Erythroblast (primary cell): Measurements from ENCODE around the gene ATP2A2.

Experiments
- GATA1 ChIP-seq: IDR thresholded peaks from 2 replicates; pipeline ENCODE4 v1.6.1; 2011; ENCODE audit warnings: low read depth, mild to moderate bottlenecking, control low read depth, low read length, moderate library complexity
- POLR2A ChIP-seq: IDR thresholded peaks from 2 replicates; pipeline ENCODE4 v1.6.1; 2011; ENCODE audit warnings: mild to moderate bottlenecking, low read length

GRCh38 chr12:110277530-110278254 is 3.4 kb upstream of the ATP2A2 start:
- TF ChIP-seq POLR2A (no peak), GATA1 (no peak)
